ENCODE data around the gene NEDD4L.

The NEDD4L gene

GRCh38 chr18:58201733-58202730 is 158.0 kb downstream of the NEDD4L start:
- H3K36me3 ChIP-seq (replicated peaks in 1 of 2; ENCODE audit: control insufficient read depth in 2 of 2, insufficient read depth in 2 of 2, low read length in 2 of 2), result no peaks in the 10 kb centered on the region
- H3K4me1 ChIP-seq (ENCODE audit: control insufficient read depth in 2 of 2, insufficient read depth in 1 of 2, low read depth in 1 of 2, low read length in 2 of 2), result peaks cover 0 to 6% of the 10 kb centered on the region in 2 donors
- no peak overlapping the region for H3K4ac ChIP-seq (ENCODE audit: low read length)
- H3K4me2 ChIP-seq (ENCODE audit: insufficient read depth, low read length, poor library complexity, severe bottlenecking), result no peak overlapping the region
- no peak overlapping the region for H3K14ac ChIP-seq (ENCODE audit: low read length)
- H2BK5ac ChIP-seq (ENCODE audit: low read length), result no peak overlapping the region
- H2BK15ac ChIP-seq (ENCODE audit: low read length), result no peak overlapping the region
- H2BK12ac ChIP-seq (ENCODE audit: low read length), result no peak overlapping the region
- no peaks in the 10 kb centered on the region for H3K27me3 ChIP-seq (ENCODE audit: control insufficient read depth in 3 of 3, insufficient read depth in 3 of 3, low read depth in 1 of 3, low read length in 3 of 3)
- H3K18ac ChIP-seq (ENCODE audit: low read length), result no peak overlapping the region
- H2AK5ac ChIP-seq (ENCODE audit: low read depth, low read length), result no peak overlapping the region
- H4K91ac ChIP-seq (ENCODE audit: low read depth, low read length, poor library complexity), result no peak overlapping the region
- no peaks in the 10 kb centered on the region for H3K9me3 ChIP-seq (replicated peaks in 1 of 2; ENCODE audit: control insufficient read depth in 2 of 2, insufficient read depth in 1 of 2, low read depth in 1 of 2, low read length in 2 of 2)
- H2AFZ ChIP-seq (ENCODE audit: low read length), result no peak overlapping the region
- no peaks in the 10 kb centered on the region for H3K79me1 ChIP-seq (ENCODE audit: low read depth, low read length)
- H4K8ac ChIP-seq (ENCODE audit: low read depth, low read length), result no peak overlapping the region
- H3K27ac ChIP-seq (replicated peaks; ENCODE audit: low read length), result no peak overlapping the region
- DNase-seq (ENCODE audit: low spot score), result no peak
- no peak overlapping the region for H3K23ac ChIP-seq (ENCODE audit: low read depth, low read length, poor library complexity)
- H3K9ac ChIP-seq (ENCODE audit: low read depth, low read length, poor library complexity), result no peak overlapping the region
- H2BK120ac ChIP-seq (ENCODE audit: low read depth, low read length), result no peak overlapping the region
- WGBS, 2 donors (ENCODE audit: extremely low coverage in 2 of 2, insufficient read length in 2 of 2, insufficient replicate concordance in 1 of 2), result no CpG with 5 or more reads among the region's 11 CpGs
- no peak overlapping the region for H3K4me3 ChIP-seq (ENCODE audit: low read length in 2 of 2)

- H2AFZ ChIP-seq (ENCODE audit: low read length), result no peak overlapping the region
- WGBS, 2 donors (ENCODE audit: extremely low coverage in 2 of 2, insufficient read length in 2 of 2, insufficient replicate concordance in 1 of 2), result no CpG with 5 or more reads among the region's 3 CpGs
- no peak overlapping the region for H4K8ac ChIP-seq (ENCODE audit: low read depth, low read length)
- no peak overlapping the region for H3K9ac ChIP-seq (ENCODE audit: low read depth, low read length, poor library complexity)
- H3K23ac ChIP-seq (ENCODE audit: low read depth, low read length, poor library complexity), result no peak overlapping the region
- no peak overlapping the region for H2BK12ac ChIP-seq (ENCODE audit: low read length)
- no peak overlapping the region for H2AK5ac ChIP-seq (ENCODE audit: low read depth, low read length)
- H3K14ac ChIP-seq (ENCODE audit: low read length), result no peak overlapping the region
- no peaks in the 10 kb centered on the region for H3K36me3 ChIP-seq (replicated peaks in 1 of 2; ENCODE audit: control insufficient read depth in 2 of 2, insufficient read depth in 2 of 2, low read length in 2 of 2)
- no peak overlapping the region for H3K18ac ChIP-seq (ENCODE audit: low read length)
- H3K9me3 ChIP-seq (replicated peaks in 1 of 2; ENCODE audit: control insufficient read depth in 2 of 2, insufficient read depth in 1 of 2, low read depth in 1 of 2, low read length in 2 of 2), result no peaks in the 10 kb centered on the region
- DNase-seq (ENCODE audit: low spot score), result no peak
- no peak overlapping the region for H4K91ac ChIP-seq (ENCODE audit: low read depth, low read length, poor library complexity)
- H3K4me2 ChIP-seq (ENCODE audit: insufficient read depth, low read length, poor library complexity, severe bottlenecking), result no peak overlapping the region
- no peaks in the 10 kb centered on the region for H3K79me1 ChIP-seq (ENCODE audit: low read depth, low read length)
- no peak overlapping the region for H2BK15ac ChIP-seq (ENCODE audit: low read length)
- no peak overlapping the region for H3K27ac ChIP-seq (replicated peaks; ENCODE audit: low read length)
- H3K4ac ChIP-seq (ENCODE audit: low read length), result no peak overlapping the region
- H3K4me3 ChIP-seq (ENCODE audit: low read length in 2 of 2), result no peak overlapping the region
- H2BK120ac ChIP-seq (ENCODE audit: low read depth, low read length), result no peak overlapping the region
- peaks cover 4 to 6% of the 10 kb centered on the region in 2 donors for H3K4me1 ChIP-seq (ENCODE audit: control insufficient read depth in 2 of 2, insufficient read depth in 1 of 2, low read depth in 1 of 2, low read length in 2 of 2)
- H3K27me3 ChIP-seq (ENCODE audit: control insufficient read depth in 3 of 3, insufficient read depth in 3 of 3, low read depth in 1 of 3, low read length in 3 of 3), result no peaks in the 10 kb centered on the region
- no peak overlapping the region for H2BK5ac ChIP-seq (ENCODE audit: low read length)
Measured at GRCh38 chr18:58204776-58205442, 160.9 kb downstream of the NEDD4L start.

- WGBS, 2 donors (ENCODE audit: extremely low coverage in 2 of 2, insufficient read length in 2 of 2, insufficient replicate concordance in 1 of 2), result 100% methylated on average over 1 of the region's 6 CpGs; no CpG with 5 or more reads in 1 of the 2 donors
- no peak overlapping the region for H3K27ac ChIP-seq (replicated peaks; ENCODE audit: low read length)
- H3K9me3 ChIP-seq (replicated peaks in 1 of 2; ENCODE audit: control insufficient read depth in 2 of 2, insufficient read depth in 1 of 2, low read depth in 1 of 2, low read length in 2 of 2), result no peaks in the 10 kb centered on the region
- no peak overlapping the region for H2AK5ac ChIP-seq (ENCODE audit: low read depth, low read length)
- peaks cover 4 to 6% of the 10 kb centered on the region in 2 donors for H3K4me1 ChIP-seq (ENCODE audit: control insufficient read depth in 2 of 2, insufficient read depth in 1 of 2, low read depth in 1 of 2, low read length in 2 of 2)
- H3K79me1 ChIP-seq (ENCODE audit: low read depth, low read length), result no peaks in the 10 kb centered on the region
- H4K8ac ChIP-seq (ENCODE audit: low read depth, low read length), result no peak overlapping the region
- no peaks in the 10 kb centered on the region for H3K27me3 ChIP-seq (ENCODE audit: control insufficient read depth in 3 of 3, insufficient read depth in 3 of 3, low read depth in 1 of 3, low read length in 3 of 3)
- no peak overlapping the region for H3K4ac ChIP-seq (ENCODE audit: low read length)
- no peak overlapping the region for H3K4me3 ChIP-seq (ENCODE audit: low read length in 2 of 2)
- H3K36me3 ChIP-seq (replicated peaks in 1 of 2; ENCODE audit: control insufficient read depth in 2 of 2, insufficient read depth in 2 of 2, low read length in 2 of 2), result no peaks in the 10 kb centered on the region
- no peak for DNase-seq (ENCODE audit: low spot score)
- no peak overlapping the region for H2AFZ ChIP-seq (ENCODE audit: low read length)
- H3K23ac ChIP-seq (ENCODE audit: low read depth, low read length, poor library complexity), result no peak overlapping the region
- H3K4me2 ChIP-seq (ENCODE audit: insufficient read depth, low read length, poor library complexity, severe bottlenecking), result no peak overlapping the region
- no peak overlapping the region for H4K91ac ChIP-seq (ENCODE audit: low read depth, low read length, poor library complexity)
- no peak overlapping the region for H2BK15ac ChIP-seq (ENCODE audit: low read length)
- H3K18ac ChIP-seq (ENCODE audit: low read length), result no peak overlapping the region
- H3K14ac ChIP-seq (ENCODE audit: low read length), result no peak overlapping the region
- no peak overlapping the region for H2BK120ac ChIP-seq (ENCODE audit: low read depth, low read length)
- H2BK12ac ChIP-seq (ENCODE audit: low read length), result no peak overlapping the region
- H3K9ac ChIP-seq (ENCODE audit: low read depth, low read length, poor library complexity), result no peak overlapping the region
- H2BK5ac ChIP-seq (ENCODE audit: low read length), result no peak overlapping the region
Measured at GRCh38 chr18:58205443-58206160, 161.6 kb downstream of the NEDD4L start.

All from neuronal stem cell (in vitro differentiated cells).